Stimulated activated CD8-positive, alpha-beta memory T cell treated with anti-CD3 and anti-CD28 coated beads, Interleukin-15, amount 100 ng/mL, for 1 hour (primary cell): ENCODE measurements around the gene GNAQ.
"Not testable (repeated sequence)": the region's sequence is repeated elsewhere in the genome, so short reads cannot be mapped to it uniquely, and the experiment has no call there.

Experiments used
- DNase-seq: peaks from one replicate; pipeline ENCODE4 v3.0.0-alpha.2; 2020; ENCODE audit warnings: low read depth

The GNAQ gene

DNA sequence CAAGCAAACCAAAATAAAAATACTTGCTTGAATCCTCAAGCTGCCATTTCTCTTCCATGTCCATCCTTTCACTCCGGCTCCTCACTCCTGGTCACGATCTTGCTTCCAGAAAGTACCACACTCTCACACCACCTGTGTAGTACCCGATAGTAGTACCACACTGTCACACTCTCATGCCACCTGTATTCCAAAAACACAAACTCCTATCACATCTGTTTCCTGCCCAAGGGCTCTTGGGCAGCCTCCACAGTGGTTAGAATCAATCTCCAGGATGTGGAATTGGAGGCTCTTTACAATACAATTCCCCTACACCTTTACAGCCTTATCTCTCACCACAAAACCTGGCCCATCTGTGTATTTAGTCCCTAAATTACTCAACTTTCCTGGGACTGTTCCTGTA lies 130.6 kb downstream of the GNAQ start:
- DNase-seq: no peak

GRCh38 chr9:77899679-77900354 lies 131.8 kb downstream of the GNAQ start:
- no peak for DNase-seq

- DNase-seq: no peak
Observed at GRCh38 chr9:77898864-77899263, 132.7 kb downstream of the GNAQ start.

GRCh38 chr9:77896938-77897667 lies 134.5 kb downstream of the GNAQ start:
- no peak for DNase-seq

- DNase-seq: no peak
Observed at GRCh38 chr9:77896269-77896937, 135.2 kb downstream of the GNAQ start.

- no peak for DNase-seq
Observed at GRCh38 chr9:77893706-77894105, 137.9 kb downstream of the GNAQ start.

GRCh38 chr9:77892955-77893514 lies 138.6 kb downstream of the GNAQ start:
- DNase-seq: no peak

- DNase-seq: no peak
Observed at GRCh38 chr9:77892171-77892570, 139.4 kb downstream of the GNAQ start.

GRCh38 chr9:77891128-77891800 lies 140.3 kb downstream of the GNAQ start:
- DNase-seq: no peak

- no peak for DNase-seq
Observed at GRCh38 chr9:77887662-77888061, 143.9 kb downstream of the GNAQ start.

GRCh38 chr9:77885104-77885672 lies 146.4 kb downstream of the GNAQ start:
- no peak for DNase-seq

GRCh38 chr9:77883846-77884771 lies 147.5 kb downstream of the GNAQ start:
- no peak for DNase-seq

GRCh38 chr9:77883133-77883532 lies 148.5 kb downstream of the GNAQ start:
- no peak for DNase-seq

- DNase-seq: no peak
Observed at GRCh38 chr9:77882294-77882693, 149.3 kb downstream of the GNAQ start.

- not testable (repeated sequence) for DNase-seq
Observed at GRCh38 chr9:77881634-77882033, 150.0 kb downstream of the GNAQ start.

DNA sequence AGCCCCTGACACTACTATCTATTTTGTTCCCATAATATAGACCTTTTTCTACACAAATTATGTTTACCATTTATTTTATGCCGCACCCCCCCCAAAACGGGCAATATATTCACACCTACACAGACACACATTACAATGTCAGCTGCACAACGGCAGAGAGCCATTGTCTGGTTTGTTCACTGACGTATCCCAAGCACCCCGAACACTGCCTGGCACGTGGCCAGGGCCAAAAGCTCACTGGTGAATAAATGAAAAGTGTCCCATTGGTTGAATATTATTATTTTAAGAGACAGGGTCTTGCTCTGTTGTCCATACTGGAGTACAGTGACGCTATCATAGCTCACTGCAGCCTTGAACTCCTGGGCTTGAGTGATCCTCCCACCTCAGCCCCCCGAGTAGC lies 150.5 kb downstream of the GNAQ start:
- no peak for DNase-seq

DNA sequence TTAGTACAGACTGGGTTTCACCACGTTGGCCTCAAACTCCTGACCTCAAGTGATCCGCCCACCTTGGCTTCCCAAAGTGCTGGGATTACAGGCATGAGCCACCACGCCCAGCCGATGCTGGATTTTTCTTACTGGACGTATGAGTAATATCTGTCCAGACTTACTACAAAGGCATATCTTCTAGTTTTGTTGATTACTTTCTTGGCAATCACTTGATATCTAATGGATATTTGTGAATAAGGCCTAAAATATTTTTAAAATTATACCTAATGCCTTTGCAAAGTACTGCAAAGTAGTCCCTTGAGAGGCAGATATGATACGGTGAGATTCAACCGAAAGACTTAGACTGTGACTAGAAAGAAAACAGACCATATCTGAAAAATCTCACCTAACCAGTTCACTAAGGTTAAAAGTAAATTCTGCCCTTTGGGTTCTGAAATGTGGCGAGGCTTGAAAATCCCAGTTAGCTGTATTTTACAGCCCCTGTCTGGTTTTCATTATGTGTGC lies 152.1 kb downstream of the GNAQ start:
- no peak for DNase-seq

DNA sequence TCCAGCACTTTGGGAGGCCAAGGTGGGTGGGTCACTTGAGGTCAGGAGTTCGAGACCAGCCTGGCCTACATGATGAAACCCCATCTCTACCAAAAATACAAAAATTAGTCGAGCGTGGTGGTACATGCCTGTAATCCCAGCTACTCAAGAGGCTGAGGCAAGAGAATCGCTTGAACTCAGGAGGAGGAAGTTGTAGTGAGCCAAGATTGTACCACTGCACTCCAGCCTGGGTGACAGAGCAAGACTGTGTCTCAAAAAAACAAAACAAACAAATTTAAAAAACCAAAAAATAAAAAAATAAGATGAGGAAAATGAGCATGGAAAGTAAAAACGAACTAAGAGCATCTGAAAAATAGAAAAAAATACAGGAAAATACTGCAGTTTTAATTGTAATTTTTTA lies 152.8 kb downstream of the GNAQ start:
- DNase-seq: not testable (repeated sequence)

GRCh38 chr9:77877976-77878375 lies 153.6 kb downstream of the GNAQ start:
- no peak for DNase-seq

DNA sequence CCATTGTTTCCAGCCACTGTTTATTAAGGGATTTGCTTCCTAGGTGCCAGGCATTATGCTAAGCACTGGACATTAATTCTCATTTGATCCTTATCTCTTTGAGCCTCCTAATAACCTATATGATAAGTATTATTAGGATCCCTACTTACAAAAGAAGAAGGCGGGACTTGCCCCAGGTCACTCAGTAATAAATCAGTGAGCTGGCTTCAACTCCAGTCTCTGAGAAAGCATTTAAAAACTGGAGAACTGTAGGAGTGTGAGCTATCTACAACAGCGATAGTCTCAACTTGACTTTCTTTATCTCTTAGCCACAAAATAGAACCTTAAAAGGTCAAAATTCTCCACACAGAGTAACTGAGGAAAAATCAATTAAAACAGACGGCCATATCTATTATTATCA lies 155.0 kb downstream of the GNAQ start:
- DNase-seq: no peak

- DNase-seq: no peak
Observed at GRCh38 chr9:77876091-77876490, 155.5 kb downstream of the GNAQ start.
